ENCODE data around the gene TNNI2. TPM values are rescaled to one million over a fixed set of nuclear protein-coding genes. Genes with fewer than 3 reads are reported as not detected.

The TNNI2 gene
- total RNA-seq, 1 experiment from 2014 or later = not detected

- no peaks in the 10 kb centered on the region for H3K36me3 ChIP-seq (replicated peaks; ENCODE audit: control insufficient read depth, insufficient read depth, low read length)
- H3K4me3 ChIP-seq (ENCODE audit: insufficient read depth, low read depth, low read length) = no peak overlapping the region
- no peak for DNase-seq
- no peaks in the 10 kb centered on the region for H3K27me3 ChIP-seq (ENCODE audit: control insufficient read depth, insufficient read depth, low read length)
These were observed 25.4 kb downstream of the TNNI2 start for GRCh38 chr11:1864231-1864630.

GRCh38 chr11:1864831-1865665 is 26.3 kb downstream of the TNNI2 start:
- no peak for DNase-seq
- Histone ChIP-seq H3K36me3 (replicated peaks; ENCODE audit: control insufficient read depth, insufficient read depth, low read length) (no peaks in the 10 kb centered on the region), H3K4me3 (ENCODE audit: insufficient read depth, low read depth, low read length) (no peak overlapping the region), H3K27me3 (ENCODE audit: control insufficient read depth, insufficient read depth, low read length) (no peaks in the 10 kb centered on the region)

DNA sequence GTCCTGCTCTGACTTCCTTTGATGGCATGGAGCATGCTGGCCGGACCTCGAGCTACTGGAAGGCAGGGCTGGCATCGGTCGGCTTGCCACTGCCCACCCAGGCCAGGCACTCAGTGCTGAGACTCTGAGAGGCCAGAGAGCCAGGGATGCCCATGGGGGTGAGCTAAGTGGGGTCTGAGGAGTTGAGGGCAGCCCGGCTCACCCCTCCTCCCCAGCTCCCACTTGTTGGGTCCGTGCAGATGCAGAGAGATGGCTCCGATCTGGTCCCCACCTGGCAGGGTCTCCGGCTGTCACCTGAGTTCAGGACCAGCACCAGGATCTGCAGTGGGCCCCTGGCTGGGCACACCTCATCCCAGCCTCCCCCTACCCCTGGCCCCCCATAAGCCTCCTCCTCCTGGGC is 27.4 kb downstream of the TNNI2 start:
- no peak for DNase-seq
- H3K36me3 ChIP-seq (replicated peaks; ENCODE audit: control insufficient read depth, insufficient read depth, low read length) = no peaks in the 10 kb centered on the region
- no peak overlapping the region for H3K4me3 ChIP-seq (ENCODE audit: insufficient read depth, low read depth, low read length)
- no peaks in the 10 kb centered on the region for H3K27me3 ChIP-seq (ENCODE audit: control insufficient read depth, insufficient read depth, low read length)

DNA sequence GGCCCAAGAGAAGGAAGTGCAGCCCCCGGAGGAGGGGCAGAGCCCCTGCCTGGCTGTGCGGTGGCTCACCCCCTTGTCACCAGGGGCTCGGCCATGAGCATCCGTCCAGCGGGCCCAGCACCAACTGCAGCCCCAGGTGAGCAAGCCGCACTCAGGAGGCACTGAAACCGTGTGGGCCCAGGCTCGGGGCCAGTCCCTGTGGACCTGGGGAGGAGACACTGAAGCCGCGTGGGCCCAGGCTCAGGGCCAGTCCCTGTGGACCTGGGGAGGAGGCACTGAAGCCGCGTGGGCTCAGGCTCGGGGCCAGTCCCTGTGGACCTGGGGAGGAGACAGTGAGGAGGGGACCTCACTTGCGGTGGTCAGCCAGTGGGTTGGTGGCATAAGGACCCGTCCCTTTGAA is 28.0 kb downstream of the TNNI2 start:
- H3K4me3 ChIP-seq (ENCODE audit: insufficient read depth, low read depth, low read length) = no peak overlapping the region
- no peak for DNase-seq
- H3K27me3 ChIP-seq (ENCODE audit: control insufficient read depth, insufficient read depth, low read length) = no peaks in the 10 kb centered on the region
- no peaks in the 10 kb centered on the region for H3K36me3 ChIP-seq (replicated peaks; ENCODE audit: control insufficient read depth, insufficient read depth, low read length)

GRCh38 chr11:1867381-1867780 is 28.6 kb downstream of the TNNI2 start:
- no peak for DNase-seq
- no peak overlapping the region for H3K4me3 ChIP-seq (ENCODE audit: insufficient read depth, low read depth, low read length)
- no peaks in the 10 kb centered on the region for H3K36me3 ChIP-seq (replicated peaks; ENCODE audit: control insufficient read depth, insufficient read depth, low read length)
- H3K27me3 ChIP-seq (ENCODE audit: control insufficient read depth, insufficient read depth, low read length) = no peaks in the 10 kb centered on the region

- Histone ChIP-seq H3K27me3 (ENCODE audit: control insufficient read depth, insufficient read depth, low read length) (no peaks in the 10 kb centered on the region), H3K36me3 (replicated peaks; ENCODE audit: control insufficient read depth, insufficient read depth, low read length) (no peaks in the 10 kb centered on the region), H3K4me3 (ENCODE audit: insufficient read depth, low read depth, low read length) (no peak overlapping the region)
- DNase-seq = no peak
These were observed 29.4 kb downstream of the TNNI2 start for GRCh38 chr11:1868056-1868635.

GRCh38 chr11:1868636-1869291 is 30.0 kb downstream of the TNNI2 start:
- Histone ChIP-seq H3K4me3 (ENCODE audit: insufficient read depth, low read depth, low read length) (no peak overlapping the region), H3K36me3 (replicated peaks; ENCODE audit: control insufficient read depth, insufficient read depth, low read length) (no peaks in the 10 kb centered on the region), H3K27me3 (ENCODE audit: control insufficient read depth, insufficient read depth, low read length) (no peaks in the 10 kb centered on the region)
- DNase-seq = no peak

DNA sequence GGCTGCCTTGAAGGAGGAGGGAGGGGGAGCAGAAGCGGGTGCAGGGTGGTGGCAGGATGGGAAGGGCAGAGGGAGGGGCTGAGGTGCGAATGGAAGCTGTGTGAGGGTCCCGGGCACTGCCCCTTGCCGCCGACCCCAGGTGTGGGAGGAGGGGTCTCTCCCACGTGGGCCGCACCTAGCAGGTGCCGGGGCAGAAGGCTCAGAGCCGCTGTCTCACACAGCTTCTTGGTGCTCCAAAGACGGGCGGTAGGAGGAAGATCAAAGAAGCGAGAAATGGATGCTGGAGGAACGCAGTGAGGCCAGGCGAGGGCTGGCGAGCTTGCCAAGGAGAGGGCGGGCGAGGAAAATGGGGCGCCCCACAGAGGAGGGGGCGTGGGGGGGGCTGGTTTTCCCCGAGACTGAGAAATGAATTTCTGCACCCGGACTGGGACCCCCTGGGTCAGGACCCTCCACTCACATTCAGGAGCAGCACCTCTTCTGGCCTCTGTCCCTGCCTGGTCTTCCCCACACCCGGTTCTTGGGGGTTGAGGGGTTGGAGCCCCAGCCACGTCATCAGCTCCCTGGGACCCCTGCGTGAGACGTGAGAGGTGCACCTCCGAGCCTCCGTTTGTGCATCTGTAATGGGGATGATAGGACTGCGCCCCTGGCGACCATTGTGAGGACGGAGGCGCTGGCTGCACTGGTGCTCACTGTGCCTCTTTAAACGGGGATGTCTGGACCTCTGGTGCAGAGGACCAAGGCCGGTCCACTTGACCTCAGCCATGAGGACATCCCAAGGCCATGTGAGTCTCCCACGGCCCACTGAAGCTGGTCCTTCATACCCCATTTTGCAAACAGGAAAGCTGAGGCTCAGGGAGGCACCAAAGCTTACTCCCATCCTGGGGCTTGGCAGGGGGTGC is 30.9 kb downstream of the TNNI2 start:
- Histone ChIP-seq H3K27me3 (ENCODE audit: control insufficient read depth, insufficient read depth, low read length) (no peaks in the 10 kb centered on the region), H3K36me3 (replicated peaks; ENCODE audit: control insufficient read depth, insufficient read depth, low read length) (no peaks in the 10 kb centered on the region), H3K4me3 (ENCODE audit: insufficient read depth, low read depth, low read length) (no peak overlapping the region)
- no peak for DNase-seq

DNA sequence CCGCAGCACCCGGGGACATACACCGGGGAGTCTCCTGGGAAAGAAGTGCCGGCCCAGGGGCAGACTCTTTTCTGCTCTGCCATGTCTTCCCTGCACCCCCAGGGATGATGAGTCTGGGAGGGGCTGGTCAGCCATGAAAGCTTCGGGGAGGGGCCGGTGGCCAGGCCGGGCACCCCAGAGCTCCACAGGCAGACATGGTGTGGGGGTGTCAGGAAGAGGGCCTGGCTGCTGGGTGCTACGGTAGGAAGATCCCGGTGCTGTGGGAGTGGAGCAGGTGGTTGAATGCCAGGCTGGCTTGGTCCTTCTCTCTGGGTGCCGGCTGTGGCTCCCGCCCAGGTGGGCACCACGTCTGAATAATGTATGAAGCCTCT is 31.5 kb downstream of the TNNI2 start:
- Histone ChIP-seq H3K27me3 (ENCODE audit: control insufficient read depth, insufficient read depth, low read length) (no peaks in the 10 kb centered on the region), H3K4me3 (ENCODE audit: insufficient read depth, low read depth, low read length) (no peak overlapping the region)
- DNase-seq = no peak

GRCh38 chr11:1870721-1871466 is 32.1 kb downstream of the TNNI2 start:
- no peak overlapping the region for H3K4me3 ChIP-seq (ENCODE audit: insufficient read depth, low read depth, low read length)
- DNase-seq = no peak
- no peaks in the 10 kb centered on the region for H3K27me3 ChIP-seq (ENCODE audit: control insufficient read depth, insufficient read depth, low read length)
- H3K36me3 ChIP-seq (replicated peaks; ENCODE audit: control insufficient read depth, insufficient read depth, low read length) = no peaks in the 10 kb centered on the region

More for the DNA sequence above, 31.5 kb downstream of the TNNI2 start:
- no peaks in the 10 kb centered on the region for H3K36me3 ChIP-seq (replicated peaks; ENCODE audit: control insufficient read depth, insufficient read depth, low read length)

DNA sequence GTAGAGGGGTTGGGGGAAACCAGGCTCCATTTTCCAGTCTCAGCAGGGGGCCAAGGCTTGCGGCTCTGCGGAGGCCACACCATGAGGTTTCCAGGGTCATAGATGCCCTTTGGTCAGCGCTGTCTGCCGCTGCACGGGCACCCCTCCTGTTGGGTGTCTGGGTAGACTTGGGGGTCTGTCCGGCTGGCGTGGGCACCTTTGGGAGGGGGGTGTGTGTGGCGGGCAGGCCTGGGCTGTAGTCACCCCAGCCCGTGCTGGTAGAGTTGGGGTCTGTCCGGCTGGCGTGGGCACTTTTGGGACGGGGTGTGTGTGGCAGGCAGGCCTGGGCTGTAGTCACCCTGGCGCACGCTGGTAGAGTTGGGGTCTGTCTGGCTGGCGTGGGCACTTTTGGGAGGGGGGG is 32.8 kb downstream of the TNNI2 start:
- Histone ChIP-seq H3K36me3 (replicated peaks; ENCODE audit: control insufficient read depth, insufficient read depth, low read length) (no peaks in the 10 kb centered on the region), H3K27me3 (ENCODE audit: control insufficient read depth, insufficient read depth, low read length) (no peaks in the 10 kb centered on the region), H3K4me3 (ENCODE audit: insufficient read depth, low read depth, low read length) (no peak overlapping the region)
- no peak for DNase-seq

DNA sequence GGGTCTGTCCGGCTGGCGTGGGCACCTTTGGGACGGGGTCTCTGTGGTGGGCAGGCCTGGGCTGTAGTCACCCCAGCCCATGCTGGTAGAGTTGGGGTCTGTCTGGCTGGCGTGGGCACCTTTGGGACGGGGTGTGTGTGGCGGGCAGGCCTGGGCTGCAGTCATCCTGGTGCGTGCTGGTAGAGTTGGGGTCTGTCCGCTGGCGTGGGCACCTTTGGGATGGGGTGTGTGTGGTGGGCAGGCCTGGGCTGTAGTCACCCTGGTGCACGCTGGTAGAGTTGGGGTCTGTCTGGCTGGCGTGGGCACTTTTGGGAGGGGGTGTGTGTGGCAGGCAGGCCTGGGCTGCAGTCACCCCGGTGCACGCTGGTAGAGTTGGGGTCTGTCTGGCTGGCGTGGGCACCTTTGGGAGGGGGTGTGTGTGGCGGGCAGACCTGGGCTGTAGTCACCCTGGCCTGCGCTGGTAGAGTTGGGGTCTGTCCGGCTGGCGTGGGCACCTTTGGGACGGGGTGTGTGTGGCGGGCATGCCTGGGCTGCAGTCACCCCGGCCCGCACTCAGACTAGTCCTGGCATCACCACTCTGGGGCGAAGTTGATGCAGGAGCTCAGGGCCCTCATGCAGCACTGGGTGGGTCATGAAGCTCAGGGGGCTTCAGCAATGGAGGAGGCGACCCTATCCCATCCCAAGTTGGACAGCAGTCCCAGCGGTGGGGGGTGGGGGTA is 33.6 kb downstream of the TNNI2 start:
- no peak for DNase-seq
- Histone ChIP-seq H3K36me3 (replicated peaks; ENCODE audit: control insufficient read depth, insufficient read depth, low read length) (no peaks in the 10 kb centered on the region), H3K27me3 (ENCODE audit: control insufficient read depth, insufficient read depth, low read length) (no peaks in the 10 kb centered on the region), H3K4me3 (ENCODE audit: insufficient read depth, low read depth, low read length) (no peak overlapping the region)

GRCh38 chr11:1873048-1873812 is 34.4 kb downstream of the TNNI2 start:
- Histone ChIP-seq H3K36me3 (replicated peaks; ENCODE audit: control insufficient read depth, insufficient read depth, low read length) (no peaks in the 10 kb centered on the region), H3K27me3 (ENCODE audit: control insufficient read depth, insufficient read depth, low read length) (no peaks in the 10 kb centered on the region), H3K4me3 (ENCODE audit: insufficient read depth, low read depth, low read length) (no peak overlapping the region)
- no peak for DNase-seq

Measured in H7 (cell line).